MCF 10A (cell line): ENCODE results near the gene RAD9A. TPM values are rescaled to one million over a fixed set of nuclear protein-coding genes. Genes with fewer than 3 reads are reported as not detected.
A peak's percentile ranks its signal among the peaks of the same experiment; 100 is the strongest.

Source experiments
- BruUV-seq: library from RNA; stranded (reverse); fragments of 400-500 nt; replicated peaks from 2 replicates; lab custom pipeline; 2021; lab: Mats Ljungman, UMichigan
- CTCF ChIA-PET: fragments of 300-600 bp; sonication (Branson Sonifier 250); formaldehyde crosslinking; extraction: SDS; loops from one replicate; lab custom pipeline; 2021; ENCODE audit warnings: antibody characterized with exemption, inconsistent platforms; lab: Yijun Ruan, JAX
- POLR2A ChIA-PET: fragments of 300-600, 350-650 bp; sonication (Branson Sonifier 250); formaldehyde crosslinking; extraction: SDS; loops from one replicate; lab custom pipeline; 2020; ENCODE audit warnings: antibody characterized with exemption, inconsistent platforms; lab: Yijun Ruan, JAX
- DNase-seq: peaks from one replicate; pipeline ENCODE4 v3.0.0-alpha.2; 2018; ENCODE audit not compliant: unreplicated experiment
- H3K27ac Mint-ChIP-seq: one replicate; pipeline ENCODE4 v1.8.0; 2022; ENCODE audit warnings: mild to moderate bottlenecking, low read depth, mixed read lengths; ENCODE audit not compliant: unreplicated experiment
- H3K27me3 Mint-ChIP-seq: one replicate; pipeline ENCODE4 v1.8.0; 2022; ENCODE audit warnings: mixed read lengths; ENCODE audit not compliant: insufficient read depth, unreplicated experiment
- H3K36me3 Mint-ChIP-seq: one replicate; pipeline ENCODE4 v1.8.0; 2022; ENCODE audit warnings: mild to moderate bottlenecking, moderate library complexity, mixed read lengths; ENCODE audit not compliant: insufficient read depth, unreplicated experiment
- H3K4me1 Mint-ChIP-seq: one replicate; pipeline ENCODE4 v1.8.0; 2022; ENCODE audit warnings: mixed read lengths; ENCODE audit not compliant: insufficient read depth, unreplicated experiment
- H3K4me3 Mint-ChIP-seq: one replicate; pipeline ENCODE4 v1.8.0; 2022; ENCODE audit warnings: mild to moderate bottlenecking, moderate library complexity, mixed read lengths; ENCODE audit not compliant: unreplicated experiment
- H3K9me3 Mint-ChIP-seq: one replicate; pipeline ENCODE4 v1.8.0; 2022; ENCODE audit warnings: mixed read lengths; ENCODE audit not compliant: unreplicated experiment
- CTCF ChIP-seq: fragments of 200-600 bp; IDR thresholded peaks from one replicate; pipeline ENCODE4 v1.8.0; 2022; ENCODE audit warnings: antibody characterized with exemption, mild to moderate bottlenecking; ENCODE audit not compliant: unreplicated experiment
- intact Hi-C: fragments of 100-400 bp; cut with micrococcal nuclease; formaldehyde crosslinking; loops from 2 replicates; pipeline ENCODE4 v1.14.1; 2022
- total RNA-seq: library from RNA; stranded (reverse); gene quantifications from 2 replicates; pipeline ENCODE4 v1.2.3, GENCODE V29; 2022

The RAD9A gene
- total RNA-seq, 1 experiment from 2014 or later, result 9.9 TPM

- intact Hi-C loops, result no loop called here
- Mint-ChIP-seq H3K27ac (peak overlapping the region; percentile 27), H3K9me3 (no peaks in the 10 kb centered on the region), H3K36me3 (peaks cover 20% of the 10 kb centered on the region), H3K27me3 (no peaks in the 10 kb centered on the region), H3K4me1 (peaks cover 9% of the 10 kb centered on the region), H3K4me3 (no peak overlapping the region)
- BruUV-seq, result no TSS peak
- CTCF ChIA-PET, result interaction anchor here (0.6 to 0.9 kb wide), 2 partner anchors 10 to 19 kb away, joined by 3 to 4 read pairs; no protein-coding TSS in a partner anchor
- POLR2A ChIA-PET, result interaction anchor here (0.7 to 1.3 kb wide), 2 partner anchors 16 to 64 kb away, joined by 3 read pairs; no protein-coding TSS in a partner anchor
- no peak for DNase-seq
- TF ChIP-seq CTCF, result no peak
Measured at GRCh38 chr11:67404515-67405195, 12.9 kb downstream of the RAD9A start.

- peaks cover 9% of the 10 kb centered on the region for H3K4me1 Mint-ChIP-seq
- H3K27ac Mint-ChIP-seq, result no peak overlapping the region
- POLR2A ChIA-PET, result interaction anchor here (0.7 to 1.3 kb wide), 2 partner anchors 16 to 63 kb away, joined by 3 read pairs; no protein-coding TSS in a partner anchor
- no peak overlapping the region for H3K4me3 Mint-ChIP-seq
- no peak for DNase-seq
- no peaks in the 10 kb centered on the region for H3K27me3 Mint-ChIP-seq
- CTCF ChIA-PET, result interaction anchor here (0.6 to 0.9 kb wide), 2 partner anchors 9 to 395 kb away, joined by 3 to 4 read pairs; no protein-coding TSS in a partner anchor
- no peaks in the 10 kb centered on the region for H3K9me3 Mint-ChIP-seq
- intact Hi-C loops, result no loop called here
- no peak for TF ChIP-seq CTCF
- H3K36me3 Mint-ChIP-seq, result peaks cover 20% of the 10 kb centered on the region
- BruUV-seq, result no TSS peak
Measured at GRCh38 chr11:67405196-67405567, 13.4 kb downstream of the RAD9A start.

GRCh38 chr11:67405688-67406339, 14.0 kb downstream of the RAD9A start:
- no TSS peak for BruUV-seq
- no peak for DNase-seq
- intact Hi-C loops, result no loop called here
- Mint-ChIP-seq H3K27me3 (no peaks in the 10 kb centered on the region), H3K36me3 (peaks cover 14% of the 10 kb centered on the region), H3K4me3 (no peak overlapping the region), H3K4me1 (peaks cover 4% of the 10 kb centered on the region), H3K27ac (no peak overlapping the region), H3K9me3 (no peaks in the 10 kb centered on the region)
- CTCF ChIA-PET, result interaction anchor here (0.6 to 0.9 kb wide), 2 partner anchors 8 to 395 kb away, joined by 3 to 4 read pairs; no protein-coding TSS in a partner anchor
- no peak for TF ChIP-seq CTCF
- POLR2A ChIA-PET, result interaction anchor here (1.3 kb wide), 1 partner anchor 63 kb away, joined by 3 read pairs; no protein-coding TSS in a partner anchor

GRCh38 chr11:67406420-67406968, 14.7 kb downstream of the RAD9A start:
- no TSS peak for BruUV-seq
- POLR2A ChIA-PET, result interaction anchor here (0.7 kb wide), 1 partner anchor 186 kb away, joined by 3 read pairs; no protein-coding TSS in a partner anchor
- no peak for DNase-seq
- Mint-ChIP-seq H3K27ac (no peak overlapping the region), H3K36me3 (peaks cover 14% of the 10 kb centered on the region), H3K27me3 (no peaks in the 10 kb centered on the region), H3K9me3 (no peaks in the 10 kb centered on the region), H3K4me3 (no peak overlapping the region), H3K4me1 (peaks cover 4% of the 10 kb centered on the region)
- intact Hi-C loops, result no loop called here
- no peak for TF ChIP-seq CTCF
- CTCF ChIA-PET, result no interaction called here
